ENCODE measurements around the gene MRPL1. TPM values are rescaled to one million over a fixed set of nuclear protein-coding genes. Genes with fewer than 3 reads are reported as not detected.

The MRPL1 gene
- total and polyA plus RNA-seq, 9 of the 15 experiments (the other 6 are each of a cell fraction or from before 2014, with no cell fraction given) = 38.4 to 75.7 (median 63.7) TPM

DNA sequence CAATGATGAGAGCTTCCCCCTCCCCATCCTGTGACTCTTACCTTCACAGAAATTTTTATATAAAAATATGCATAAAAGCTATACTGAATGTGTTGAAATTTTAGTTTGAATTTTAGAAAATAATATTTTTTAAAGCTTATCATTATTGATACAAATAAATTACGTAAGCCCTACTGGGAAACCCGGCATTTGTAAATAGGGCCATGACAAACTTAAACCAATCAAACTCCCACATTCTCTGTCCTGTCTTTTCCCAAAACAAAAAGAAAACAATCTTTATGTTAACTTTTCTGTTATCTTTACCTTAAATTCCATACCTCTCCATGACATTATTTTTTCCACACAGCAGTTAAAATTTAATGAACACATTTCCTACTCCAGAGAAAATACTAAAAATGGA, 46.1 kb upstream of the MRPL1 start:
- CTCF ChIA-PET (ENCODE audit: low intra/inter-chr PET ratio) = no interaction called here
- FAIRE-seq = no peak
- no peaks in the 10 kb centered on the region; the same call in 2 of the 3 replicates for H3K36me3 ChIP-seq (ENCODE audit: control insufficient read depth, insufficient read depth, low read length)
- H2AFZ ChIP-seq (ENCODE audit: low read depth, low read length) = no peak overlapping the region
- intact Hi-C loops (cut with micrococcal nuclease) (loop anchor here (10.0 kb wide), 1 partner anchor 72 kb away; no protein-coding TSS in a partner anchor), in situ Hi-C loops (cut with MboI) (no loop called here)
- H3K9me1 ChIP-seq (ENCODE audit: control insufficient read depth, insufficient read depth, low read length) = no peaks in the 10 kb centered on the region
- H3K27ac ChIP-seq (ENCODE audit: extremely low read depth, low read depth, low read length) = no peak overlapping the region
- H4K20me1 ChIP-seq (replicated peaks; ENCODE audit: control insufficient read depth, insufficient read depth, low read length) = peaks cover 6% of the 10 kb centered on the region; the same call in 1 of the 2 replicates
- TF ChIP-seq LEF1 (IDR thresholded peaks at IDR 0.05) = no peak
- no peak for TF ChIP-seq ZNF551 (CRISPR knock-in tag; IDR thresholded peaks at IDR 0.05)
- no peak for TF ChIP-seq MYNN (IDR thresholded peaks at IDR 0.05)
- TF ChIP-seq MYNN (CRISPR knock-in tag; IDR thresholded peaks at IDR 0.05) = no peak
- no peak for TF ChIP-seq ZNF146 (CRISPR knock-in tag; IDR thresholded peaks at IDR 0.05; ENCODE audit: unreplicated experiment)
- no peak for TF ChIP-seq ZNF253 (CRISPR knock-in tag; conservative IDR thresholded peaks at IDR 0.05)
- no peak for TF ChIP-seq FOXJ3 (CRISPR knock-in tag; IDR thresholded peaks at IDR 0.05)
- TF ChIP-seq COPS2 (conservative IDR thresholded peaks at IDR 0.05) = no peak
- TF ChIP-seq ZNF134 (CRISPR knock-in tag; conservative IDR thresholded peaks at IDR 0.05) = no peak
- TF ChIP-seq, protein P1, sequence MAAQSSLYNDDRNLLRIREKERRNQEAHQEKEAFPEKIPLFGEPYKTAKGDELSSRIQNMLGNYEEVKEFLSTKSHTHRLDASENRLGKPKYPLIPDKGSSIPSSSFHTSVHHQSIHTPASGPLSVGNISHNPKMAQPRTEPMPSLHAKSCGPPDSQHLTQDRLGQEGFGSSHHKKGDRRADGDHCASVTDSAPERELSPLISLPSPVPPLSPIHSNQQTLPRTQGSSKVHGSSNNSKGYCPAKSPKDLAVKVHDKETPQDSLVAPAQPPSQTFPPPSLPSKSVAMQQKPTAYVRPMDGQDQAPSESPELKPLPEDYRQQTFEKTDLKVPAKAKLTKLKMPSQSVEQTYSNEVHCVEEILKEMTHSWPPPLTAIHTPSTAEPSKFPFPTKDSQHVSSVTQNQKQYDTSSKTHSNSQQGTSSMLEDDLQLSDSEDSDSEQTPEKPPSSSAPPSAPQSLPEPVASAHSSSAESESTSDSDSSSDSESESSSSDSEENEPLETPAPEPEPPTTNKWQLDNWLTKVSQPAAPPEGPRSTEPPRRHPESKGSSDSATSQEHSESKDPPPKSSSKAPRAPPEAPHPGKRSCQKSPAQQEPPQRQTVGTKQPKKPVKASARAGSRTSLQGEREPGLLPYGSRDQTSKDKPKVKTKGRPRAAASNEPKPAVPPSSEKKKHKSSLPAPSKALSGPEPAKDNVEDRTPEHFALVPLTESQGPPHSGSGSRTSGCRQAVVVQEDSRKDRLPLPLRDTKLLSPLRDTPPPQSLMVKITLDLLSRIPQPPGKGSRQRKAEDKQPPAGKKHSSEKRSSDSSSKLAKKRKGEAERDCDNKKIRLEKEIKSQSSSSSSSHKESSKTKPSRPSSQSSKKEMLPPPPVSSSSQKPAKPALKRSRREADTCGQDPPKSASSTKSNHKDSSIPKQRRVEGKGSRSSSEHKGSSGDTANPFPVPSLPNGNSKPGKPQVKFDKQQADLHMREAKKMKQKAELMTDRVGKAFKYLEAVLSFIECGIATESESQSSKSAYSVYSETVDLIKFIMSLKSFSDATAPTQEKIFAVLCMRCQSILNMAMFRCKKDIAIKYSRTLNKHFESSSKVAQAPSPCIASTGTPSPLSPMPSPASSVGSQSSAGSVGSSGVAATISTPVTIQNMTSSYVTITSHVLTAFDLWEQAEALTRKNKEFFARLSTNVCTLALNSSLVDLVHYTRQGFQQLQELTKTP (IDR thresholded peaks at IDR 0.05; ENCODE audit: low read depth in 1 of 2, partially characterized antibody in 2 of 2) = no peak
- no peak for TF ChIP-seq ZNF695 (CRISPR knock-in tag; IDR thresholded peaks at IDR 0.05)
- WGBS (ENCODE audit: insufficient coverage, low coverage, missing lambda C conversion rate) = 85% methylated on average over 2 of the region's 2 CpGs
- no peak for ATAC-seq
- H3K4me1 ChIP-seq (replicated peaks in 1 of 2; ENCODE audit: control insufficient read depth in 2 of 2, insufficient read depth in 2 of 2, low read length in 2 of 2) = peaks cover 10 to 15% of the 10 kb centered on the region in 2 experiments; a peak in 4 of 5 replicates
- BruUV-seq (replicated peaks) = no TSS peak
- H3K4me2 ChIP-seq (ENCODE audit: insufficient read depth, low read length) = no peak overlapping the region
- H3K9me3 ChIP-seq (replicated peaks; ENCODE audit: control insufficient read depth, insufficient read depth, low read depth, low read length) = no peaks in the 10 kb centered on the region
- no peak for DNase-seq (ENCODE audit: extremely low read depth in 1 of 4, low spot score in 3 of 4)
- H3K27me3 ChIP-seq (ENCODE audit: control insufficient read depth in 2 of 2, insufficient read depth in 2 of 2, low read length in 2 of 2) = no peaks in the 10 kb centered on the region
- no peak overlapping the region for H3K9ac ChIP-seq (ENCODE audit: insufficient read depth in 1 of 2, low read depth in 2 of 2, low read length in 2 of 2)
- H3K79me2 ChIP-seq (ENCODE audit: control insufficient read depth, insufficient read depth, low read length) = peaks cover 88% of the 10 kb centered on the region
- POLR2A ChIA-PET = interaction anchor here (0.6 to 0.7 kb wide), 2 partner anchors 9 to 17 kb away, joined by 3 read pairs; no protein-coding TSS in a partner anchor
- H3K4me3 ChIP-seq = no peak overlapping the region

Data from K562 (cell line).